ENCODE measurements around the gene RCVRN. TPM values are rescaled to one million over a fixed set of nuclear protein-coding genes. Genes with fewer than 3 reads are reported as not detected.

The RCVRN gene
- total RNA-seq, 1 donor from 2014 or later = not detected

DNA sequence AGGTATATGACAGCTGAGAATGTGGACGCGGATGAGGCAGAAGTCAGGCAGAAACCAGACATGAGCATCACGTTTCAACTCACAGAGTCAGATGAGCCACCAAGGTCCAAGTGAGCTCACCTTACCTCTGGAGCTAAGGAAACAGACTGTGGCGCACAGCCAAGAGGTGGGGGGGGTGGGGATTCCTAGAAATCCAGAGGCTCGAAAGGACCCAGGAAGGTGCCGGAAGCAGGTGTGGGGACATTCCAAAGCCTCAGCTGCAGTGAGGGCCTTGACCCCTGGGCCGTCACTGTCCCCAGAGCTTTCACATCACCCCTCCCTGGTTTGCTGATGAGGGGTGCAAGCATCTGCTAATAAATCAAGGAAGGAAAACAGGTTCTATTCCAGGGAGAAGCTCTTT is 29.3 kb upstream of the RCVRN start:
- no peak for DNase-seq (ENCODE audit: low read depth)
- H3K4me3 ChIP-seq (ENCODE audit: low read depth, low read length) = no peak overlapping the region
- TF ChIP-seq, protein P1, sequence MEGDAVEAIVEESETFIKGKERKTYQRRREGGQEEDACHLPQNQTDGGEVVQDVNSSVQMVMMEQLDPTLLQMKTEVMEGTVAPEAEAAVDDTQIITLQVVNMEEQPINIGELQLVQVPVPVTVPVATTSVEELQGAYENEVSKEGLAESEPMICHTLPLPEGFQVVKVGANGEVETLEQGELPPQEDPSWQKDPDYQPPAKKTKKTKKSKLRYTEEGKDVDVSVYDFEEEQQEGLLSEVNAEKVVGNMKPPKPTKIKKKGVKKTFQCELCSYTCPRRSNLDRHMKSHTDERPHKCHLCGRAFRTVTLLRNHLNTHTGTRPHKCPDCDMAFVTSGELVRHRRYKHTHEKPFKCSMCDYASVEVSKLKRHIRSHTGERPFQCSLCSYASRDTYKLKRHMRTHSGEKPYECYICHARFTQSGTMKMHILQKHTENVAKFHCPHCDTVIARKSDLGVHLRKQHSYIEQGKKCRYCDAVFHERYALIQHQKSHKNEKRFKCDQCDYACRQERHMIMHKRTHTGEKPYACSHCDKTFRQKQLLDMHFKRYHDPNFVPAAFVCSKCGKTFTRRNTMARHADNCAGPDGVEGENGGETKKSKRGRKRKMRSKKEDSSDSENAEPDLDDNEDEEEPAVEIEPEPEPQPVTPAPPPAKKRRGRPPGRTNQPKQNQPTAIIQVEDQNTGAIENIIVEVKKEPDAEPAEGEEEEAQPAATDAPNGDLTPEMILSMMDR (conservative IDR thresholded peaks at IDR 0.05; ENCODE audit: low read depth, low read length) = no peak

DNA sequence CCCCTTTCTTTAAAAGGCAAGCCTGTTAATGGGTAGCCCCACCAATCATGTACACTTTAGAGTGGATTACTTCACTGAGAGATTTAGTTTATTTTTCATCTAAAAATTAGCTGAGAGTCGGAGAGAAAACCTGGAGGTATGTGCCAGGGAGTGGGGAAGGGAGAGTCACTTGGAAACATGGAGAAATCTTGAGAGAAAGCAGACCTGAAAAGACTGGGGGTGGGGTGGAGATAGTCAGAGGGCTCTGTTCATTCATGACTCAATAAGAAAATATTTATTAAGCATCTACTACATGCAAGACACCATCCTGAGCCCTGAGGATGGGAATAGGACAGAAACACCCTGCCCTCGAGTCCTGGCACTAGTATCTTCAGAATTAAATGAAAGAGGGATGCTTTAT is 27.4 kb upstream of the RCVRN start:
- DNase-seq (ENCODE audit: low read depth) = no peak
- TF ChIP-seq, protein P1 (conservative IDR thresholded peaks at IDR 0.05; ENCODE audit: low read depth, low read length) = no peak
- no peak overlapping the region for H3K4me3 ChIP-seq (ENCODE audit: low read depth, low read length)

GRCh38 chr17:9931144-9931741 is 26.2 kb upstream of the RCVRN start:
- no peak for DNase-seq (ENCODE audit: low read depth)
- TF ChIP-seq, protein P1 (conservative IDR thresholded peaks at IDR 0.05; ENCODE audit: low read depth, low read length) = no peak
- H3K4me3 ChIP-seq (ENCODE audit: low read depth, low read length) = no peak overlapping the region

- TF ChIP-seq, protein P1 (conservative IDR thresholded peaks at IDR 0.05; ENCODE audit: low read depth, low read length) = no peak
- no peak for DNase-seq (ENCODE audit: low read depth)
- H3K4me3 ChIP-seq (ENCODE audit: low read depth, low read length) = no peak overlapping the region
Measured at GRCh38 chr17:9929871-9930270, 24.8 kb upstream of the RCVRN start.

DNA sequence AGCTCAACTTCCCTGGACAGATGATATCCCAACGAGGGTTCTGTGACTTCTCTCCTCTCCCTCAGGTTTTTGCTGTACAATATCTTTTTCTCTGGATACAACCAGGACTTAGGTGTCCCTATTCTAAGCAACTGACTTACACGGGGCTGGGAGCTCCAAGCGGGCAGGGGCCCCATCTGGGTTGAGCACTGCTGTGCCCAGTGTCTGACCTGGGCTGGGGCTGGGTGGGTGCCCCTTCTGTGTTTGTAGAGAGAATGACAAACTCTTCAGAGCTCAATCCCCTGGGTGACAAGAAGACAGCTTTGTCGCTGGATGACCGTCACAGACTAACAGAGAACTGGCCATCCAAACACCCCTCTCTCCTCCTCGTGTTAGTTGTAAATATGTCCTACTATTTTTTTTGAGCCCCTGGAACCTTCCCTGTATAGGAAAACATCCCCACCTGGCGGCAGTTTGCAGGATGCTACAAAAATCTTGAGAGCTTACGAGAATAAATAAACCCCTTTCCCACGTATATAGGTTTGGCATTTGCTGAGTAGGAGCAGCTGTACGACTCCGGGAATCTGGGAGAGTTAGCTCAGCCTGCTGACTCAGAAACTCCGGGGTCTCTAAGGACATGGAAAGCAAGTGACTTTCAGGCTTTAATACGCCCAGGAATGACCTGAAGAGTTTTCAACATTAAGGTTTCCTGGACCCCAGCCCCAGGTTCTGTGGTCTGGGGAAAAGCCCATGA is 23.7 kb upstream of the RCVRN start:
- no peak overlapping the region for H3K4me3 ChIP-seq (ENCODE audit: low read depth, low read length)
- TF ChIP-seq, protein P1 (conservative IDR thresholded peaks at IDR 0.05; ENCODE audit: low read depth, low read length) = peak; percentile 73
- no peak for DNase-seq (ENCODE audit: low read depth)

GRCh38 chr17:9926150-9926804 is 21.2 kb upstream of the RCVRN start:
- DNase-seq (ENCODE audit: low read depth) = no peak
- TF ChIP-seq, protein P1 (conservative IDR thresholded peaks at IDR 0.05; ENCODE audit: low read depth, low read length) = no peak

More at GRCh38 chr17:9926150-9926804, 21.2 kb upstream of the RCVRN start:
- no peak overlapping the region for H3K4me3 ChIP-seq (ENCODE audit: low read depth, low read length)

Measured in epithelial cell of proximal tubule (primary cell).